HepG2 (cell line): ENCODE measurements around the gene TLX3. TPM values are rescaled to one million over a fixed set of nuclear protein-coding genes. Genes with fewer than 3 reads are reported as not detected.

Experiments used
- ATAC-seq: fragments of 200-7000 bp; cut with Tn5 transposase; 3 replicates; pipeline ENCODE4 v1.9.1; 2020; ENCODE audit warnings: mild to moderate bottlenecking, moderate library complexity
- BruUV-seq: library from RNA; stranded (reverse); fragments of 400-500 nt; replicated peaks from 2 replicates; lab custom pipeline; 2021; lab: Mats Ljungman, UMichigan
- CTCF ChIA-PET: fragments of 300-600 bp; formaldehyde crosslinking; extraction: SDS; loops from one replicate; lab custom pipeline; 2021; ENCODE audit warnings: low total read pairs, inconsistent platforms, low intra/inter-chr PET ratio; lab: Yijun Ruan, JAX
- POLR2A ChIA-PET: fragments of 350-600 bp; sonication (Branson Sonifier 250); formaldehyde crosslinking; loops from one replicate; lab custom pipeline; 2020; ENCODE audit warnings: antibody characterized with exemption, inconsistent platforms; lab: Yijun Ruan, JAX
- DNase-seq: peaks from one replicate; pipeline ENCODE4 v3.0.0-alpha.2; 2015; ENCODE audit warnings: low spot score
- FAIRE-seq: peaks from 3 replicates; lab custom pipeline; 2011; peaks lifted over from hg19 to GRCh38; lab: Jason Lieb, UNC
- H2AFZ ChIP-seq: one replicate; pipeline ENCODE4 v1.6.1; 2011; ENCODE audit warnings: low read length, inconsistent platforms
- H3K27ac ChIP-seq: fragments of 300-600 bp; 3 replicates; pipeline ENCODE4 v1.8.0; 2011; ENCODE audit warnings: mixed run types, mild to moderate bottlenecking, mixed read lengths, low read length, inconsistent platforms; ENCODE audit not compliant: insufficient read depth; ENCODE audit errors: extremely low read length
- H3K27me3 ChIP-seq, 2 experiments: fragments of 200-600 bp in 1 of 2; 2 replicates in 1 of 2; 3 replicates in 1 of 2; pipeline versions ENCODE4 v1.6.0 to v1.8.0; 2011; ENCODE audit warnings: low read length in 2 of 2, mild to moderate bottlenecking in 2 of 2, moderate library complexity in 2 of 2, inconsistent platforms in 1 of 2; ENCODE audit not compliant: insufficient read depth in 2 of 2, control insufficient read depth in 1 of 2
- H3K36me3 ChIP-seq, 2 experiments: fragments of 200-600 bp in 1 of 2; replicated peaks in 1 of 2; 2 replicates in 1 of 2; 3 replicates in 1 of 2; pipeline versions ENCODE4 v1.5.1 to v1.8.0; 2011; ENCODE audit warnings: low read length in 2 of 2, inconsistent platforms in 1 of 2; ENCODE audit not compliant: insufficient read depth in 2 of 2, control insufficient read depth in 1 of 2
- H3K4me1 ChIP-seq: 2 replicates; pipeline ENCODE4 v1.5.1; 2012; ENCODE audit warnings: low read length, inconsistent platforms; ENCODE audit not compliant: insufficient read depth
- H3K4me2 ChIP-seq: 2 replicates; pipeline ENCODE4 v1.6.0; 2011; ENCODE audit warnings: low read depth, low read length, inconsistent platforms
- H3K4me3 ChIP-seq, 3 experiments: fragments of 200-600 bp in 1 of 3; sonication (generic), shearing (Covaris generic) in 1 of 3; replicated peaks in 1 of 3; 2 replicates each; pipeline ENCODE4 v1.5.1; 2011 to 2016; ENCODE audit warnings: low read length in 3 of 3, inconsistent platforms in 2 of 3, low read depth in 2 of 3, mild to moderate bottlenecking in 2 of 3, control low read depth in 1 of 3, mixed read lengths in 1 of 3; ENCODE audit not compliant: insufficient read depth in 1 of 3
- H3K79me2 ChIP-seq: one replicate; pipeline ENCODE4 v1.6.1; 2011; ENCODE audit warnings: low read length, inconsistent platforms; ENCODE audit not compliant: insufficient read depth
- H3K9ac ChIP-seq: 2 replicates; pipeline ENCODE4 v1.6.0; 2011; ENCODE audit warnings: mild to moderate bottlenecking, low read depth, low read length, inconsistent platforms; ENCODE audit not compliant: insufficient read depth
- H3K9me3 ChIP-seq: 2 replicates; pipeline ENCODE4 v1.5.1; 2012; ENCODE audit warnings: mild to moderate bottlenecking, low read length
- H4K20me1 ChIP-seq: 2 replicates; pipeline ENCODE4 v1.6.0; 2011; ENCODE audit warnings: inconsistent platforms, mild to moderate bottlenecking, low read length, moderate library complexity; ENCODE audit not compliant: insufficient read depth
- BRCA1 ChIP-seq: sonication (generic); formaldehyde crosslinking; IDR thresholded peaks from 2 replicates; pipeline ENCODE4 v1.4.0; 2020; ENCODE audit warnings: missing genetic modification reagents
- CAMTA2 ChIP-seq: sonication (generic); formaldehyde crosslinking; IDR thresholded peaks from 2 replicates; pipeline ENCODE4 v1.4.0; 2020; ENCODE audit warnings: mild to moderate bottlenecking, missing genetic modification reagents, borderline replicate concordance
- CBX5 ChIP-seq: sonication (generic); formaldehyde crosslinking; IDR thresholded peaks from 2 replicates; pipeline ENCODE4 v1.4.0; 2020; ENCODE audit warnings: missing genetic modification reagents, borderline replicate concordance
- ETV5 ChIP-seq: IDR thresholded peaks from 2 replicates; pipeline ENCODE4 v1.6.1; 2018; ENCODE audit warnings: missing biosample characterization, missing genetic modification reagents, inconsistent platforms, borderline replicate concordance
- HES4 ChIP-seq: sonication (generic); formaldehyde crosslinking; IDR thresholded peaks from 2 replicates; pipeline ENCODE4 v1.9.0; 2021; ENCODE audit warnings: mild to moderate bottlenecking, missing genetic modification reagents, borderline replicate concordance
- NONO ChIP-seq, 2 experiments: fragments of 450-650 bp in 1 of 2; sonication (generic) in 1 of 2; formaldehyde crosslinking in 1 of 2; IDR thresholded peaks in 1 of 2; conservative IDR thresholded peaks in 1 of 2; 2 replicates each; pipeline versions ENCODE4 v1.6.1 to v1.8.0; 2017 to 2022; ENCODE audit warnings: mild to moderate bottlenecking in 1 of 2, missing genetic modification reagents in 1 of 2, moderate library complexity in 1 of 2
- NPAS2 ChIP-seq: sonication (generic); formaldehyde crosslinking; IDR thresholded peaks from 2 replicates; pipeline ENCODE4 v1.8.0; 2022; ENCODE audit warnings: mild to moderate bottlenecking, missing genetic modification reagents, borderline replicate concordance
- PCBP2 ChIP-seq: fragments of 200-400 bp; formaldehyde crosslinking; optimal IDR thresholded peaks from 2 replicates; pipeline ENCODE3; 2018; ENCODE audit warnings: low read length, low read depth; ENCODE audit not compliant: poor library complexity, severe bottlenecking
- RFX5 ChIP-seq: IDR thresholded peaks from 2 replicates; pipeline ENCODE4 v1.6.1; 2011; ENCODE audit warnings: low read depth, low read length, improper control_type of control experiment
- SCMH1 ChIP-seq: sonication (generic); formaldehyde crosslinking; IDR thresholded peaks from 2 replicates; pipeline ENCODE4 v1.9.0; 2021; ENCODE audit warnings: missing genetic modification reagents, mild to moderate bottlenecking, borderline replicate concordance
- TOPORS ChIP-seq: sonication (generic); formaldehyde crosslinking; IDR thresholded peaks from 2 replicates; pipeline ENCODE4 v1.8.0; 2023; ENCODE audit warnings: mild to moderate bottlenecking, missing genetic modification reagents
- ZGPAT ChIP-seq: IDR thresholded peaks from 2 replicates; pipeline ENCODE4 v1.6.1; 2016; ENCODE audit warnings: mild to moderate bottlenecking
- ZNF160 ChIP-seq: sonication (generic); formaldehyde crosslinking; IDR thresholded peaks from 2 replicates; pipeline ENCODE4 v1.8.0; 2022; ENCODE audit warnings: mild to moderate bottlenecking, inconsistent platforms, missing genetic modification reagents
- ZNF652 ChIP-seq: IDR thresholded peaks from 2 replicates; pipeline ENCODE4 v1.6.1; 2016; ENCODE audit warnings: low read depth, borderline replicate concordance
- ZNF790 ChIP-seq: sonication (generic); formaldehyde crosslinking; IDR thresholded peaks from 2 replicates; pipeline ENCODE4 v1.8.0; 2022; ENCODE audit warnings: missing genetic modification reagents, mild to moderate bottlenecking, borderline replicate concordance
- ZSCAN30 ChIP-seq: sonication (generic); formaldehyde crosslinking; IDR thresholded peaks from 2 replicates; pipeline ENCODE4 v1.5.0; 2020; ENCODE audit warnings: mild to moderate bottlenecking, missing genetic modification reagents
- WGBS: methylation state at CpG from one replicate; pipeline ENCODE4 v1.1.6; 2017; ENCODE audit warnings: low lambda C conversion rate; 5-methylcytosine and 5-hydroxymethylcytosine counted together
- in situ Hi-C: cut with HindIII; loops from 2 replicates; pipeline ENCODE4 v1.10.0; 2017; ENCODE audit warnings: low pct_unique_long_range_greater_than_20kb; ENCODE audit not compliant: extremely low pct_ligation_motif_present
- intact Hi-C: fragments of 100-400 bp; cut with micrococcal nuclease; formaldehyde crosslinking; loops from one replicate; pipeline ENCODE4 v1.10.0; 2022; ENCODE audit not compliant: unreplicated experiment
- polyA plus RNA-seq, 8 experiments: library from polyadenylated mRNA; depleted of rRNA in 3 of 8; stranded (reverse) in 7 of 8; unstranded in 1 of 8; fragments of >200 nt; fragmentation: Illumina TruSeq in 4 of 8; extraction: Trizol in 4 of 8; gene quantifications; 2 replicates each; pipeline versions ENCODE4 v1.2.1 to v1.2.3, GENCODE V29; 2011 to 2016; ENCODE audit warnings: low read depth in 4 of 8, missing spikeins in 1 of 8, mixed read lengths in 1 of 8; ENCODE audit not compliant: insufficient read depth in 1 of 8
- total RNA-seq, 5 experiments: library from RNA; depleted of rRNA; stranded (reverse); fragments of >200 nt; fragmentation: Illumina TruSeq; extraction: Trizol; gene quantifications; 2 replicates each; pipeline ENCODE4 v1.2.3, GENCODE V29; 2016; ENCODE audit warnings: low read depth in 1 of 5
- TF ChIP-seq, protein P1 (sequence below): sonication (generic); formaldehyde crosslinking; conservative IDR thresholded peaks from 2 replicates; pipeline ENCODE4 v1.5.0; 2020; ENCODE audit warnings: missing genetic modification reagents
- TF ChIP-seq, protein P2 (sequence below): sonication (generic); formaldehyde crosslinking; IDR thresholded peaks from 2 replicates; pipeline ENCODE4 v1.4.0; 2020; ENCODE audit warnings: missing genetic modification reagents; ENCODE audit errors: not compliant biosample characterization

TLX3 gene
- total and polyA plus RNA-seq, 2 of the 13 experiments (the other 11 are each of a cell fraction or from before 2014, with no cell fraction given), result not detected

- no peak for TF ChIP-seq ZNF652 (CRISPR knock-in tag)
- TF ChIP-seq, protein P1, sequence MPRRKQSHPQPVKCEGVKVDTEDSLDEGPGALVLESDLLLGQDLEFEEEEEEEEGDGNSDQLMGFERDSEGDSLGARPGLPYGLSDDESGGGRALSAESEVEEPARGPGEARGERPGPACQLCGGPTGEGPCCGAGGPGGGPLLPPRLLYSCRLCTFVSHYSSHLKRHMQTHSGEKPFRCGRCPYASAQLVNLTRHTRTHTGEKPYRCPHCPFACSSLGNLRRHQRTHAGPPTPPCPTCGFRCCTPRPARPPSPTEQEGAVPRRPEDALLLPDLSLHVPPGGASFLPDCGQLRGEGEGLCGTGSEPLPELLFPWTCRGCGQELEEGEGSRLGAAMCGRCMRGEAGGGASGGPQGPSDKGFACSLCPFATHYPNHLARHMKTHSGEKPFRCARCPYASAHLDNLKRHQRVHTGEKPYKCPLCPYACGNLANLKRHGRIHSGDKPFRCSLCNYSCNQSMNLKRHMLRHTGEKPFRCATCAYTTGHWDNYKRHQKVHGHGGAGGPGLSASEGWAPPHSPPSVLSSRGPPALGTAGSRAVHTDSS (CRISPR knock-in tag), result no peak
- TF ChIP-seq, all 625 proteins: peak for 0
Measured at GRCh38 chr5:171268700-171269620, 40.1 kb upstream of the TLX3 start (continued).

DNA sequence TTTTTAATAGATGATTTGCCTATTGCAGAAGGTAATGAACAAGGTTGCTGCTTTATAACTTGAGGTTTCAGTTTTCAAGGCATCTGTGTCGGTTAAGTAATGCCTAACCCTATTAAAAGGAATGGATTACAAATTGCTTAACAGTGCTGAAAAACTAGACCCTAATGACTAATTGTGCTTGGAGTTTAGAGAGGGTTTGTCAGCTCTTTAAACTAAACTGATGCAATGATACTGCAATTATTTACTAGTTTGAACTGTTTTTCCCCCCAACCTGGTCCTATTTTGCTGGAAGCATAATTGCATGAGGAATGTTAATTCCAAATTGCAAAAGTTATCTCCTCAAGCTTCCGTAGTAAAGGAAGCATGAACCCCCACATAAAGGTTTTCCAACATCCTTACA, 39.3 kb upstream of the TLX3 start:
- Histone ChIP-seq H2AFZ (no peak overlapping the region), H3K27ac (no peak overlapping the region), H3K4me3 (no peak overlapping the region), H3K9ac (no peak overlapping the region), H4K20me1 (no peaks in the 10 kb centered on the region), H3K4me2 (no peak overlapping the region), H3K79me2 (no peaks in the 10 kb centered on the region), H3K27me3 (no peaks in the 10 kb centered on the region), H3K9me3 (no peaks in the 10 kb centered on the region), H3K36me3 (no peaks in the 10 kb centered on the region), H3K4me1 (no peaks in the 10 kb centered on the region)
- WGBS, result 0% methylated on average over 2 of the region's 2 CpGs
- ATAC-seq (no peak), FAIRE-seq (no peak), DNase-seq (no peak)
- ChIA-PET POLR2A (no interaction called here), CTCF (no interaction called here)
- intact Hi-C loops, result no loop called here
- in situ Hi-C loops, result no loop called here
- BruUV-seq, result no TSS peak
- no peak for TF ChIP-seq RFX5
- no peak for TF ChIP-seq ZNF790 (CRISPR knock-in tag)
- no peak for TF ChIP-seq PCBP2
- TF ChIP-seq ZSCAN30 (CRISPR knock-in tag), result no peak
- TF ChIP-seq TOPORS (CRISPR knock-in tag), result no peak
- no peak for TF ChIP-seq BRCA1 (CRISPR knock-in tag)
- no peak for TF ChIP-seq CAMTA2 (CRISPR knock-in tag)
- TF ChIP-seq CBX5 (CRISPR knock-in tag), result no peak
- no peak for TF ChIP-seq ETV5 (CRISPR knock-in tag)
- TF ChIP-seq NONO (IDR thresholded peaks at IDR 0.05), result no peak
- TF ChIP-seq NONO (CRISPR knock-in tag; conservative IDR thresholded peaks at IDR 0.05), result no peak
- TF ChIP-seq, protein P2, sequence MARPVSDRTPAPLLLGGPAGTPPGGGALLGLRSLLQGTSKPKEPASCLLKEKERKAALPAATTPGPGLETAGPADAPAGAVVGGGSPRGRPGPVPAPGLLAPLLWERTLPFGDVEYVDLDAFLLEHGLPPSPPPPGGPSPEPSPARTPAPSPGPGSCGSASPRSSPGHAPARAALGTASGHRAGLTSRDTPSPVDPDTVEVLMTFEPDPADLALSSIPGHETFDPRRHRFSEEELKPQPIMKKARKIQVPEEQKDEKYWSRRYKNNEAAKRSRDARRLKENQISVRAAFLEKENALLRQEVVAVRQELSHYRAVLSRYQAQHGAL (CRISPR knock-in tag), result no peak
- TF ChIP-seq NPAS2 (CRISPR knock-in tag), result no peak
- TF ChIP-seq HES4 (CRISPR knock-in tag), result no peak
- no peak for TF ChIP-seq ZNF160 (CRISPR knock-in tag)
- TF ChIP-seq ZGPAT, result no peak
- TF ChIP-seq SCMH1 (CRISPR knock-in tag), result no peak
